ENCODE data around the gene XYLT1. TPM values are rescaled to one million over a fixed set of nuclear protein-coding genes. Genes with fewer than 3 reads are reported as not detected.
A peak's percentile ranks its signal among the peaks of the same experiment; 100 is the strongest.

XYLT1 gene
- total RNA-seq, 1 experiment from 2014 or later = 7.5 TPM

- Mint-ChIP-seq H3K4me3 (ENCODE audit: low read depth, unreplicated experiment) (no peak overlapping the region), H3K4me1 (ENCODE audit: low read depth, unreplicated experiment) (no peaks in the 10 kb centered on the region), H3K36me3 (ENCODE audit: insufficient read depth, unreplicated experiment) (peaks cover 6% of the 10 kb centered on the region), H3K27me3 (ENCODE audit: unreplicated experiment) (no peaks in the 10 kb centered on the region), H3K27ac (ENCODE audit: unreplicated experiment) (no peak overlapping the region), H3K9me3 (ENCODE audit: low read depth, unreplicated experiment) (no peaks in the 10 kb centered on the region)
- DNase-seq = no peak
- CTCF ChIA-PET = no interaction called here
- intact Hi-C loops (cut with micrococcal nuclease; ENCODE audit: unreplicated experiment) = no loop called here
- TF ChIP-seq CTCF (IDR thresholded peaks at IDR 0.05; ENCODE audit: unreplicated experiment) = no peak
- no TSS peak for BruUV-seq (replicated peaks)
Observed at GRCh38 chr16:17343028-17343427, 127.7 kb downstream of the XYLT1 start.

- no TSS peak for BruUV-seq (replicated peaks)
- Mint-ChIP-seq H3K27ac (ENCODE audit: unreplicated experiment) (no peak overlapping the region), H3K4me3 (ENCODE audit: low read depth, unreplicated experiment) (no peak overlapping the region), H3K36me3 (ENCODE audit: insufficient read depth, unreplicated experiment) (peaks cover 6% of the 10 kb centered on the region), H3K9me3 (ENCODE audit: low read depth, unreplicated experiment) (no peaks in the 10 kb centered on the region), H3K4me1 (ENCODE audit: low read depth, unreplicated experiment) (no peaks in the 10 kb centered on the region), H3K27me3 (ENCODE audit: unreplicated experiment) (no peaks in the 10 kb centered on the region)
- no peak for TF ChIP-seq CTCF (IDR thresholded peaks at IDR 0.05; ENCODE audit: unreplicated experiment)
- no peak for DNase-seq
- intact Hi-C loops (cut with micrococcal nuclease; ENCODE audit: unreplicated experiment) = no loop called here
- CTCF ChIA-PET = no interaction called here
Observed at GRCh38 chr16:17342031-17342430, 128.7 kb downstream of the XYLT1 start.

GRCh38 chr16:17340804-17341203, 130.0 kb downstream of the XYLT1 start:
- intact Hi-C loops (cut with micrococcal nuclease; ENCODE audit: unreplicated experiment) = loop anchor here (1.0 to 2.0 kb wide), 2 partner anchors 8 to 24 kb away; no protein-coding TSS in a partner anchor
- no peak for TF ChIP-seq CTCF (IDR thresholded peaks at IDR 0.05; ENCODE audit: unreplicated experiment)
- Mint-ChIP-seq H3K9me3 (ENCODE audit: low read depth, unreplicated experiment) (no peaks in the 10 kb centered on the region), H3K27ac (ENCODE audit: unreplicated experiment) (no peak overlapping the region), H3K36me3 (ENCODE audit: insufficient read depth, unreplicated experiment) (peaks cover 6% of the 10 kb centered on the region), H3K27me3 (ENCODE audit: unreplicated experiment) (no peaks in the 10 kb centered on the region), H3K4me1 (ENCODE audit: low read depth, unreplicated experiment) (no peaks in the 10 kb centered on the region), H3K4me3 (ENCODE audit: low read depth, unreplicated experiment) (no peak overlapping the region)
- BruUV-seq (replicated peaks) = no TSS peak
- CTCF ChIA-PET = interaction anchor here (0.5 kb wide), 1 partner anchor 136 kb away, joined by 3 read pairs; no protein-coding TSS in a partner anchor
- no peak for DNase-seq

GRCh38 chr16:17339764-17340541, 130.8 kb downstream of the XYLT1 start:
- peaks cover 6% of the 10 kb centered on the region for H3K36me3 Mint-ChIP-seq (ENCODE audit: insufficient read depth, unreplicated experiment)
- no peaks in the 10 kb centered on the region for H3K4me1 Mint-ChIP-seq (ENCODE audit: low read depth, unreplicated experiment)
- no peak overlapping the region for H3K4me3 Mint-ChIP-seq (ENCODE audit: low read depth, unreplicated experiment)
- H3K9me3 Mint-ChIP-seq (ENCODE audit: low read depth, unreplicated experiment) = no peaks in the 10 kb centered on the region
- TF ChIP-seq CTCF (IDR thresholded peaks at IDR 0.05; ENCODE audit: unreplicated experiment) = no peak
- CTCF ChIA-PET = interaction anchor here (0.5 to 0.8 kb wide), 3 partner anchors 17 to 135 kb away, joined by 3 to 4 read pairs (median 3); no protein-coding TSS in a partner anchor
- DNase-seq = peak; percentile 39
- no TSS peak for BruUV-seq (replicated peaks)
- no peak overlapping the region for H3K27ac Mint-ChIP-seq (ENCODE audit: unreplicated experiment)
- no peaks in the 10 kb centered on the region for H3K27me3 Mint-ChIP-seq (ENCODE audit: unreplicated experiment)
- intact Hi-C loops (cut with micrococcal nuclease; ENCODE audit: unreplicated experiment) = loop anchor here (2.0 kb wide), 1 partner anchor 25 kb away; no protein-coding TSS in a partner anchor
